T-helper 1 cell (primary cell): ENCODE data around the gene CCDC196.

ENCODE experiments used
- DNase-seq, 5 donors: peaks; one replicate each; pipeline ENCODE4 v3.0.0-alpha.2; 2012 to 2020
- total RNA-seq, 4 donors: gene quantifications; one replicate each; lab custom pipeline; 2026; lab: John Stamatoyannopoulos, UW

CCDC196 gene, protein sequence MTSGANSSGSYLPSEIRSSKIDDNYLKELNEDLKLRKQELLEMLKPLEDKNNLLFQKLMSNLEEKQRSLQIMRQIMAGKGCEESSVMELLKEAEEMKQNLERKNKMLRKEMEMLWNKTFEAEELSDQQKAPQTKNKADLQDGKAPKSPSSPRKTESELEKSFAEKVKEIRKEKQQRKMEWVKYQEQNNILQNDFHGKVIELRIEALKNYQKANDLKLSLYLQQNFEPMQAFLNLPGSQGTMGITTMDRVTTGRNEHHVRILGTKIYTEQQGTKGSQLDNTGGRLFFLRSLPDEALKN
- 0 reads per million in 4 donors for total RNA-seq

DNA sequence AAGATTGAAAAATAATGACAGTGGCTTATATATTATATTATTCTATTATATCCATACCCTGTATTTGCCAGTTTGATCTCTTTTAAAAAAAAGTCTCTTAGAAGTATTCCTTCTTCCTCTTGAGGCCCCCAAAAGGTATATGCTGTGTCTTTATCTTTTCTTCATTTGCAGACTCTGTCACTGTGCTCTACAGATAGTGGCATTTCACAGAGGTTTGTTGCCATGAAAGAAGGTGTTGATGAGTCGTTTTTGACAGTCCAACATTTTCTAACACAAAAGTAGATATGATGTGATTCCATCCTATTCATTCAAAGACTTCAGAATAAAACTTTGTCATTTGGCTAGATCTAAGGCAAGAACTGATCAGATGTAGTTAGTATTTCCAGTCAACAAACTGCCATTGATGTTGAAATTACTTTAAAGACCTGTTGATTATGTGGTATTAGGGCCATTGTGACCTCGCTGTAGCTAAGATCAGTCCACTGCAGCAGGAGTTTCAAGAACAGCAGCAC is at the start of gene CCDC196:
Gene CCDC196, plus strand, starts transcription at position 462 of the 512 bp plus-strand sequence. CDS start 132 bp downstream, outside the sequence.
- no peak for DNase-seq

DNA sequence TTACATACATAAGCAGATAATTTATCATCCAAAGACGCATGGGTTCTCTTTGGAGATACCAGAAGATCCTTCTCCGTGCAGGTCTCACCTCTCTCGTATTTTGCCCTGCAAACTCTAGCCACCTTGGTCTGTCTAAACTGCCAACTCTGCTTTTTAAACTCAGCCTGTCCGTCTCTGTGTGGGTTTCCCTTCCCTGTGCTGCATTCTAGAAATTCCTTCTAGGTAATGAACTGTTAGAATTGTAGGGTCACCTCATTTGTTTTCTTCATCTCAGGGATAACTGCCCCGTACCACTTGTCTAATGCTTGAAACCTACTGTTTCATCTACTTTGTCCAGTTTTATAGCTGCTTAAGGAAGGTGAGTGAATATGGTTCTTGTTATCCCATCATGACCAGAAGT is 45.4 kb upstream of the CCDC196 start:
- DNase-seq, result no peak

DNA sequence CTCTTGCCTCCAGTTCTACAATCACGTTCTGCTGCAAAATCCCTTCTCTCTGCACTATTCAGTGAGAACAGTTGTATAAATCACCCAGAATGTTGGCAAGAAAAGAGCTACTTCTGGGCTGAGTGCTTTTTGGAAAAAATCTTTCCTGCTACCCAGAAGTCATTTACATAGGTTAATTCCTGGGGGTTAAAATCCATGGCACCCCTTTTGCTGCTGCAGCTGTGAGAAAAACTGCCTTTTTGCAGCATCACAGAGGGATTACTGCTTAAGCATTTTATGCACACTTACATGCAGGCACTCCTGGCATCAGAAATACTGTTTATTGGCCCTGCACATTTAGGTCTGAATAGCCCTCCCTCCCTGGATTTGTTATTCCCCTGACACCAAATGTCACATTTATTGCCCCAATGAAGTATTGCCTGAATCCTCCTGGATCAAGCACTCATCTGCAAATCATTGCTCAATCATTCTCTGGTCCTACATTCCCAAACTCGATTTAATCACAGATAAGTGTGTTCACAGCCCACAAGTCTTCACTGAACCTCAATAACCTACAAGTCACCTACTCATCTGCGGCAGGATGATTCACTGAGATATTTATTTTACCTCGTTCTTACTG is 43.1 kb upstream of the CCDC196 start:
- DNase-seq, result no peak

DNA sequence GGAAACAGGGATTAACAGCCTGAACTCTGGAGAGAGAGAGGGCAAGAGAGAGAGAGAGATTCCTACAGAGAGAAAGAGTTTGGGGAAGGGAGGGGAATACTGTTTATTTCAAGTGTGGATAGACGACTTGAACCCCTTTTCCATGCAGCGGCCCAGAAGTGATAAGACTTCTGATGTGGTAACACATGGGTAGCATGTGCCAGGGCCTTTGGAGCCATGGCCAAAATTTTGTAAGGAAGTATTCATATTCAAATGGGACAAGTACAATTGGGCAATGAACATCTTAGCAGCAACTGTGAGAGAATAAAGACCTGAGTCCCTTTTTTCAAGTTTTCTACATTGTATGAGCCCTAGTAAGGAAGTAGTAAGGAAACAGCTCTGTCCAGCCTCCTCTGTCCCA is 42.4 kb upstream of the CCDC196 start:
- no peak for DNase-seq

DNA sequence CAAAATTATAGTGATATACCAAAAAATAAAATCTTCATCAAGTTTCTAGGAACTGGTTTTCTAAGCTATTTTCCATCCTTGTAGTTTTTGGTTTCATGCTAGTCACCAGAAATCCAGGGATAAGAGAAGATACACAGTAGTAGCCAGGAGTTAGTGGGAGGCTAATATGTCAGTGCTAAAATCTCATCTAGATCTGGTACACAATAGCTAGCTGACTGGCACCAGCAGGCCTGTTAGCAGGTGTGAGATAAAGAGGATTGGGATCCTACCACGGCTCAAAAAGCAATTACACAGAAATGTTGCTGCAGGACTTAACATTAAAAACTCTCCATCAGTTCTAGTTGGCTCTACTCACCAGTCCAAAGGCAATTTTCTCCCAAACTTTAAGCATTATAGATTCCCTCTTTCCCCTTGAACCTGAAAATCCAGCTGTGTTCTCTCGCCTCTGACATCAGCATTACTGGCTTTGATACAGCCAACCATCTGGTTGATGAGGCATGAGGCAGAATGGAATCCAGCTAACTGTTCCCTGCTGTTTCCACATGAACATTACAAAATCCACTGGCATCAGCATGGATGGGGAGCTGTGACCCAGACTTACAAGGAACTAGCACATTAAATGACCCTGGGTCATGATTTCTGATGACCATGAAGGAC is 41.8 kb upstream of the CCDC196 start:
- DNase-seq, result no peak

DNA sequence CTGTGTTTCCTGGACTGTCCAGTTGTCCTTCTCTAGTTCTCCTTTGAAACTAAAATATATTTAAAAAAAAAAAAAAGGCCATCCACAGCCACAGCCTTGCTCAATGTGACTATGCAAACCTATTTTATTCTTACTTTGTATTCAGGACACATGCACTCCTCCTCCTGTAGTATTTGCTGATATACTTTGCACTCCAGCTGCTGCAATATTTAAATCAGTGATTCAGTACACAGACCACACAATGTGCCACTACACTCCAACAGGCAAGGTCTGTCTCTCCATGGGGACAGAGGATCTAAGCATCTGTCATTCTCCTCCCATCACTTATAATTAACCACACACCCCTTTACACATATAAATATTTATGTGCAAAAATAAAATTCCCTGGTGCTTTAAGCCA is 40.2 kb upstream of the CCDC196 start:
- no peak for DNase-seq

DNA sequence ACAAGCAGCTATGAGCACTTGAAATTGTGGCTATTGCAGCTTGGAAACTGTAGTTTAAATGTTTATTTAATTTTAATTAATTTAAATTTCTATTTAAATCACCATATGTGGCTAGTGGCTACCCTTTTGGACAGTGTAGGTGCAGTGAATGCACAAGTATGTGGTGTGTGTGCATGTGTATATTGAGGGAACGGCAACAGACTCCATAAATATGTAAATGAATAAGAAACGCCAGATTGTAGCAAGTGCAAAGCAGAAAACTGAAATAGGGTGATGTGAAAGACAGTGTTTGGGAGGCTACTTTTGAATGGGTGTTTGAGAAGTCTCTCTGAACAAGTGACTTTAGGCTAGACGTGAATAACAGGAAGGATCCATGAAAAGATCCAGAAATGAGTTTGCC is 32.7 kb upstream of the CCDC196 start:
- no peak for DNase-seq

DNA sequence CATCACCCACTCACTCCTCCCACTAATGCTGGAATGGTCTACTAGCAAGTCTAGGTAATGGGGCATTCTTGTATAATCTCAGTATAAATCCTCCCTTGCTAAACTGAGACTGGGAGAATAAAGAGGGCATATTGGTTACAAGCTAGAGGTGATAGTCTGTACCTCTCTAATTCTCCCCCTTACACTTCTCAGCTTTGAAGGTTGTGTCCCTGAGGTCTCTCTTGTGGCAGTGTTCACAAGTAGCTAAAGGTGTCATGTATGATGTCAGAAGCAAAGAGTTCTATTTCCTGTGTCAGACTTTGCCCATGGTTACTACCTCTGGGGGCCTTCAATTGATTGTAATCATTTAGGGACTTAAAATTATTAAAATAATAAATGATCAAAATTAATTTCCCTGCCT is 26.6 kb upstream of the CCDC196 start:
- no peak for DNase-seq

DNA sequence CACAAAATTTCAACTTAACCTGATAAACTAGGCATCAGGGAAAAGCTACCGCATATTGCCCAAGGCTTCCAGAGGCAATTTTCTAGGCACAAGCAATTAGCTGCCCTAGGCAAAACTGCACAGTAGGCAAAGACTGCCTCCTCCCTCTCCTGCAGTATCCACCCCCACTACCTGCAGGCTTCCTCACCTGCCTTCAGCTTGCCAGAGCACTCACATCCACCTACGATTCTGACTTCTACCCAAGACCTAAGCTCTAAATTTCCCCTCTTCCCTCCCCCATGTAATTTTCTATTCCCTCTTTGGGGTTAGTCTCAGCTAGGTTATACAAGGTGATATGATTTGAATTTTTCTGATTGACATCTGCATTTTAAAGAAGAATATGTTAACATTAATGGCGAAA is 21.9 kb upstream of the CCDC196 start:
- no peak for DNase-seq

DNA sequence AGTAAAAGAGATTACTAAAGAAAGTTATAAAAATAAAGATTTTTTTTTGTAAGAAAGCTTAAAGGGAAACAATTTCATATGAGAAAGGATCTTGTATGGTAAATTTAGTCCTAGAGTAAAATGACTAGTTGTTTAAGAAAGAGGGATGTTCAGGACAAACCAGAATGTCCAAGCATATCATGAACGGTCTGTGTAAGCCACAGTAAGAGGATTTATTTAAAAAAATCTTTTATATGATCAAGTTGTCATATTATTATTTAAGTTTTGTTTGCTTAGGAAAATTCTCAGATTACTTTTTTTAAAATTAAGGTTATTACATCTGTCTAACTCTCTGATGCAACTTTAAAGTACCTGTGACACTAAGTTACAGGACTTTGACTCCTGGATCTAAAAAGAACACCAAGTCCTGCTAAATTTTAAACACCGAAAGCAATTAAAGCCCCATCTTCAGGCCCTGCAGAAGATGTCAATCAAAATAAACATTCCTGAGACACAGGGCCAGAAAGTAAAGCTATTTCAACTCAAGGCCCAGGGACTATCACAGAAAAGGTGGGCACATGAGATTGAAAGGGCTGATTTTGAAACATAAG is 17.3 kb upstream of the CCDC196 start:
- DNase-seq, result no peak

DNA sequence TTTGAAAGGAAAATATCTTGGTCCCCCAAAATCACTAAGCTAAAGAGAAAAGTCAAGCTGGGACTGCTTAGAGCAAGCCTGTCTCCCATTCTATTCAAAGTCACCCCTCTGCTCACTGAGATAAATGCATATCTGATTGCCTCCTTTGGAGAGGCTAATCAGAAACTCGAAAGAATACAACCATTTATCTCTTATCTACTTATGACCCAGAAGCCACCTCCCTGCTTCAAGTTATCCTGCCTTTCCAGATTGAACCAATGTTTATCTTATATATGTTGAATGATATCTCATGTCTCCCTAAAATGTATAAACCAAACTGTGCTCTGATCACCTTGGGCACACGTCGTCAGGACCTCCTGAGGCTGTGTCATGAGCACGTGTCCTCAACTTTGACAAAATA is 14.6 kb upstream of the CCDC196 start:
- no peak for DNase-seq

DNA sequence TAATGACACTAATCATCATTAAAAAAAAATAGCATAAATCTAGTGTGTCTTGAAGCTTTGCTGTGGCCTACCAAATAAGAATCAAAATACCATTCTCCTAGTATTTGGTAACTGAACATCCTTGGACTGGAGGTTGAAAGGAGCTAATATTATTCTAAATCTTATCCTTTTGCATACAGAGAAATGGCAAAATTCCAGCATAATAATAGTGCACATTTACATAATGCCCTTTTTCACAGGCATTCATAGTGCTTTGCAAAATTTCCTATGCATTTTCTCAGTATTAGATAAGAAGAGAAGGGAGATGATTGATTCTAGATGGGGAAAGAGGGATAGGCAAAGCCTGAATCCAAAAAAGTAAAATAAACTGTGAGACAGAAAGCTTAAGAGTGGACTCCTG is 13.9 kb upstream of the CCDC196 start:
- no peak for DNase-seq

DNA sequence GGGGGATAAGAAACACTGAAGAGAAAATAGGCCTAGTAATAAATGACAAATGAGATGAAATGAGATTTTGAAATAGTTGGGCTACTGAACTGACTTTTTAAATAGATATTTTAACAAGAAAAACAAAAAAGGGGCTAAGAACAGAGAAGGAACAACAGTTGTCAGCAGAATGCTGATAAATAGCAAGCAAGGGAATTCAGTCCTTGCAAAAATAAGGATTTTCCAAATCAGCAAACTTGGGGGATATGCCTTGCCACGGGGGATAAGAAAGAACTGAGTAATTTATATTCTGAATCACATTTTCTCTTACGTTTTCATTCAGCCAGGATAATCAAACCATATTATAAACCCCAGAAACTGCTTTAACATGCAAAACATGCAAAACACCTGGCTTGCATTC is 12.9 kb upstream of the CCDC196 start:
- no peak for DNase-seq

DNA sequence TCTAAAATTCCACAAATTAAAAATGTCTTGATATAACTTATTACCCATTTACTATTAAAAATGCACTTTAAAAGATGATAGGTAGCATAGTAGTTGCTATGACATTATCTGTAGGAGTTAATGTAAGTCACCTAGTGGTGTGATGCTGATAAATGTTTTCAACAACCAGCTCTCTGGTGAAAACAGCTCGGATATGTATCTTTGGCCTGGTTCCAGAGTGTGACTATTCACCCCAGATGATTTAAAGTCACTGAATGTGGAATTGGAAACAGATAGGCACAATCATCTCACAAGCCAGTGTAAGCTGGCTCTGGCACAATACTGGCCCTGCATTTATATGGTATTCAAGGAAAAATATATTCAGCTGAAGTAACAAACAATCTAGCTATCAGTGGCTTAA is 9.2 kb upstream of the CCDC196 start:
- DNase-seq, result no peak

DNA sequence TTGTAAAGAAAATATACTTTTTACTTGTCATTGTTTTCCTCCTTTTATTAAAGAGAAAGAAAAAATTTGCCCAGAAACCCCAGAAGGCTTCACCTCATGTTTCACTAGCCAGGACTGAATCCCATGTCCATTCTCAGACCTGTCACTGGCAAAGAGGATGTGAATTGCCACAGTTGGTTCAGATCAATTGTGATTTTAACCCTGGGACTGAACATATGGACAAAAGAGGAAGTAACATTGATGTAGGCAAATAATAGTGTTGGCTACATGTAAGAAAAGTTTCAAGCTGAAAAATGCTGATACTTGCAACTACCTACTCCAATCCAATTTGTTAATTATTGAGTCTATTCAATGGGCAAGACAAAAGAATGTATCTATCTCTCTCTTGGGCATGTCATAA is 8.6 kb upstream of the CCDC196 start:
- no peak for DNase-seq

DNA sequence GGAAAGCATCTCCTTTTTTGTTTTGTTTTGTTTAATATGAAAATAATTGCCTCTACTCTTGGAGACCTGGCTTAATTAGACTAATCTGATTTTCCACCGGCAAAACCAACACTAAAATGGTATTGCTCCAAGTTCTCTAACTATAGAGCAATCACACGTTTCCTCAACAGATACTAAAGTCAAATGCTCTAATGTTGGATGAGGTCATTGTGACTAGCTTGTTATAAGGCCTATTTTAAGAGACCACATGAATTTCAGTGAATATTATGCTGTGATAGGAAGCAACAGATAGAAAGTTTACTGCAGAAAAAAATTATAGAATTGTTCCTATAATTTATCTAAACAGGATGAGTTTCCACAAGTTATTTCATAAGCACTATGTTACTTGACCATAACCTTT is 3.3 kb upstream of the CCDC196 start:
- DNase-seq, result no peak

DNA sequence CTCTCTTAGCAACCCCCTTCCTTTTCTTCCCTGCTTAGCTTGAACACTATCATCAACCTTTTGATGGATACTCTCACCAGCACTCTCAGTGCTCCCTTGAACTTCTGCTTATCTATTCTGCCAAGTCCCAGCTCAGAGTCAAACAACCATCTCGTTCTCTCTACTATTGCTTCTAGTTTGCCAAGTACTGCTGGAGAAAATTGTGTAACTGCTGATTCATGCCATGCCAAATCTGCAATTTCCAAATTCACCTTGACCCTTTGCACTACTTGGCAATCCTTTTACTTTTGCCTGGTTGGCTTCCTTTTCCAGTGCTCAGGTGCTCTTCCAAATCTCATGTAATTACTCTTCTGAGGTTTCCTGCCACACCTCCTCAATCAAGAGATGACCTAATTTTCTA is 2.8 kb upstream of the CCDC196 start:
- DNase-seq, result no peak

DNA sequence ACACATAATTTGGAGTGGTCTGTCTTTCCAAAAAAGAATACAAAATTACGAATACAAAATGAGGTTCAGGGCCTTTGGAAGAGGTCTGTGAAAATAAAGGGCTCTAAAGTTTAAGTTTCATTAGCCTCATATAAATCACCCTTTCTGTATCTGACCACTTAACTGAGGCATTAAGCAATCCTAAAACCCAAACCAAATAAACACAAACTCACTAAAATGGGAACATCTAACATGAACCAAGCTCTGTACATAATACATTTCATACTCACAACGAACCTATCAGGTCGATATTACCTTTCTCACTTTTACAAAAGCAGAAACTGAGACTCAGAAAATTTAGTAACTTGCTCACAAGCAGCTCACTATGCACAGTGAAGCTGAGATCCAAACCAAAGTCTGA is 1.1 kb upstream of the CCDC196 start:
- DNase-seq, result no peak

DNA sequence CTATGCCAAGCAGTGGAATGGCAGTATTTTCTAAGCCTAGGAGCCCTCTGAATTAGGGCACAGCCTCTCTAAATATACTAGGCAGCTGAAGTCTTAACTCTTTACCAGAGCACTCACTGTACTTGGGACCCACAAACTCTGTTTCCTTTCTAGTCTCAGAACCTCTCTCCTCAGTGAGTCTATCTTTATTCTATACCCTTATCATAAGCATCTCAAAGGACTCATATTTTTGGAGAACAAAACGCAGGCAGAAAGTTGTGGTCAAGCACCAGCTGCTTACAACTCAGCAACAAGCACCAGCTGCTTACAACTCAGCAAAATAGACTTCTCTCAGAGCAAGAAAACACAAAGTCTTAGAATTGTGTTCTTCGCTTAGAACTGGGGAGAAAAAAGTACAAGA is 993 bp downstream of the CCDC196 start:
- no peak for DNase-seq

DNA sequence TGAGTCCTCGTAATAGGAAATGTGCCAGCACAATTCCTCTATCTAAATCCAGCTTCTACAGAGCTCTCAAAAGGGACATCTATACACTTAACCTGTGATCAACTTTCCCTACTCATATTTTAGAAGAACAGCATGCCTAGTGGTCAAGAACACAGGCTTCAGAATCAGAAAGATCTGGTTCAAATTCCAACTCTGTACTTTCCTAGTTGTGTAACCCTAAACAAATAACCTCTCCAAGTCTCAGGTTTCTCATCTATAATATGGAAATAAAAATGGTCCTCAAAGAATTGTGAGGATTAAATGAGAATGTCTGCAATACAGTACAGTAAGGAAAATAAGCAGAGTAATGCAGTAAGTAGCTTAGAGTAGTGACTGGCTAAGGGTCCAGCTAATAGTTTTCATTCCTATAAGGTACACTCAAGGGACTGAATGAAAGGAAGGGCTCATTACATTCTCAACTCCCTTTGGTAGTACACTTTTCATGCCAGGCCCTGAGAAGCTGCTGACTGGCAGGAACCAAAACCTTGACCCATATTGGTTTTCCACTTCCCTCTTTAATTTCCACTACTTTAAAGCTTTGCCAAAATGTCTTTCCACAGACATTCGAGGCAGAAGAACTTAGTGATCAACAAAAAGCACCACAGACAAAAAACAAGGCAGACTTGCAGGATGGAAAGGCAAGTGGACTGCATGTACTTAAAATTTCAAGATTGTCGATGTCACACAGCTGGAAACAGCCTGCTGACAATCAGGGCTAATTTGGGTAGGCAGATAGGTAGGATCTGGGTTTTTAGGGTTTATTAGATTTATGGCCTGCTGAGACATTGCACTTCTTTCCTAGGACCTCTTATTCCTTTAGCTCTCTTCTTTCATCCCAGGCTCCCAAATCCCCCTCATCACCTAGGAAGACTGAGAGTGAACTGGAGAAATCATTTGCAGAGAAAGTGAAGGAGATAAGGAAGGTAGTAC is 4.3 kb downstream of the CCDC196 start:
- no peak for DNase-seq

DNA sequence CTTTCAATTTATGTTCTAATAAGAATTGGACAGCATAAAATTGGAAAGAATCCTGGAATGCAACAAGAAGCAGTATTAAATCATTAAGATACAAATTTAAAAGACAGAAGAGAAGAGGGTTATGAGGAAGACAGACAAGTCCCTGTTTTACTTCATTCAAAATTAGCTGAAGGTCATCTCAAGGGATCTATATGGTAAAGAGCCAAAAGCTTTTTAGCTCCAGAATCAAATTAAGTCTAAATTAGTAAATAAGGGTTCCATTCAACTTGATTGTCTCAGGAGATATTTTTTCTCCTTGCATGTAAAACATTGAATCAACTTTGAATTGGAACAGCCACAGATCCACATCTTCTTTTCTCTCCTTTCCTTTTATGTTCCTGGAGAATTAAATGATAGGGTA is 7.6 kb downstream of the CCDC196 start:
- no peak for DNase-seq
